ENCODE data around the gene MUC12. TPM values are rescaled to one million over a fixed set of nuclear protein-coding genes. Genes with fewer than 3 reads are reported as not detected.

Gene MUC12
- total and polyA plus RNA-seq, 2 of the 13 experiments (the other 11 are each of a cell fraction or from before 2014, with no cell fraction given), result not detected

DNA sequence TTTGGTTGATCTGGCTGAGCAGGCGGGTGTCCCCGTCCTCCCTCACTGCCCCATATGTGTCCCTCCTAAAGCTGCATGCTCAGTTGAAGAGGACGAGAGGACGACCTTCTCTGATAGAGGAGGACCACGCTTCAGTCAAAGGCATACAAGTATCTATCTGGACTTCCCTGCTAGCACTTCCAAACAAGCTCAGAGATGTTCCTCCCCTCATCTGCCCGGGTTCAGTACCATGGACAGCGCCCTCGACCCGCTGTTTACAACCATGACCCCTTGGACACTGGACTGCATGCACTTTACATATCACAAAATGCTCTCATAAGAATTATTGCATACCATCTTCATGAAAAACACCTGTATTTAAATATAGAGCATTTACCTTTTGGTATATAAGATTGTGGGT is 89.0 kb downstream of the MUC12 start (continued):
- TF ChIP-seq ZNF510 (CRISPR knock-in tag; IDR thresholded peaks at IDR 0.05; ENCODE audit: low read depth), result no peak
- no peak for TF ChIP-seq PAF1 (CRISPR knock-in tag; IDR thresholded peaks at IDR 0.05)
- TF ChIP-seq ZNF136 (CRISPR knock-in tag; IDR thresholded peaks at IDR 0.05; ENCODE audit: low read depth), result no peak
- TF ChIP-seq SALL1 (CRISPR knock-in tag; IDR thresholded peaks at IDR 0.05), result peak; percentile 91
- peak; percentile 96 for TF ChIP-seq SMAD3 (CRISPR knock-in tag; IDR thresholded peaks at IDR 0.05)
- peak; percentile 87 for TF ChIP-seq ZMAT3 (CRISPR knock-in tag; conservative IDR thresholded peaks at IDR 0.05)
- TF ChIP-seq NFE2 (CRISPR knock-in tag; IDR thresholded peaks at IDR 0.05), result no peak
- TF ChIP-seq, protein P1, sequence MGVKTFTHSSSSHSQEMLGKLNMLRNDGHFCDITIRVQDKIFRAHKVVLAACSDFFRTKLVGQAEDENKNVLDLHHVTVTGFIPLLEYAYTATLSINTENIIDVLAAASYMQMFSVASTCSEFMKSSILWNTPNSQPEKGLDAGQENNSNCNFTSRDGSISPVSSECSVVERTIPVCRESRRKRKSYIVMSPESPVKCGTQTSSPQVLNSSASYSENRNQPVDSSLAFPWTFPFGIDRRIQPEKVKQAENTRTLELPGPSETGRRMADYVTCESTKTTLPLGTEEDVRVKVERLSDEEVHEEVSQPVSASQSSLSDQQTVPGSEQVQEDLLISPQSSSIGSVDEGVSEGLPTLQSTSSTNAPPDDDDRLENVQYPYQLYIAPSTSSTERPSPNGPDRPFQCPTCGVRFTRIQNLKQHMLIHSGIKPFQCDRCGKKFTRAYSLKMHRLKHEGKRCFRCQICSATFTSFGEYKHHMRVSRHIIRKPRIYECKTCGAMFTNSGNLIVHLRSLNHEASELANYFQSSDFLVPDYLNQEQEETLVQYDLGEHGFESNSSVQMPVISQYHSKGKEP (CRISPR knock-in tag; IDR thresholded peaks at IDR 0.05), result peak; percentile 96
- TF ChIP-seq KLF13 (CRISPR knock-in tag; IDR thresholded peaks at IDR 0.05), result no peak
- no peak for TF ChIP-seq ZNF234 (CRISPR knock-in tag; conservative IDR thresholded peaks at IDR 0.05)
- TF ChIP-seq TCF7L2 (IDR thresholded peaks at IDR 0.05; ENCODE audit: low read depth, low read length), result no peak
- TF ChIP-seq ZFY (CRISPR knock-in tag; IDR thresholded peaks at IDR 0.05), result no peak
- no peak for TF ChIP-seq CEBPB (IDR thresholded peaks at IDR 0.05; ENCODE audit: borderline replicate concordance, low read depth, low read length)
- TF ChIP-seq RFXAP (CRISPR knock-in tag; IDR thresholded peaks at IDR 0.05; ENCODE audit: borderline replicate concordance), result 0 out of 2 replicates have a peak, but pooled peaks have one; percentile 31
- no peak for TF ChIP-seq ZNF619 (CRISPR knock-in tag; IDR thresholded peaks at IDR 0.05)
- TF ChIP-seq FOXM1 (CRISPR knock-in tag; IDR thresholded peaks at IDR 0.05), result no peak
- TF ChIP-seq ZNF775 (CRISPR knock-in tag; IDR thresholded peaks at IDR 0.05; ENCODE audit: borderline replicate concordance), result no peak
- no peak for TF ChIP-seq SOX13 (IDR thresholded peaks at IDR 0.05)
- TF ChIP-seq SOX13 (CRISPR knock-in tag; conservative IDR thresholded peaks at IDR 0.05 in 1 of 2, IDR thresholded peaks at IDR 0.05 in 1 of 2), result peak in 1 of 2 experiments; percentile 56; a peak in 2 of 4 replicates
- no peak for TF ChIP-seq GATA4 (IDR thresholded peaks at IDR 0.05; ENCODE audit: borderline replicate concordance, low read depth)
- TF ChIP-seq TGIF2 (CRISPR knock-in tag; IDR thresholded peaks at IDR 0.05), result peak; percentile 77; the same call in 1 of the 2 replicates
- TF ChIP-seq POLR2AphosphoS5 (IDR thresholded peaks at IDR 0.05; ENCODE audit: low read depth, low read length), result no peak
- TF ChIP-seq, protein P2, sequence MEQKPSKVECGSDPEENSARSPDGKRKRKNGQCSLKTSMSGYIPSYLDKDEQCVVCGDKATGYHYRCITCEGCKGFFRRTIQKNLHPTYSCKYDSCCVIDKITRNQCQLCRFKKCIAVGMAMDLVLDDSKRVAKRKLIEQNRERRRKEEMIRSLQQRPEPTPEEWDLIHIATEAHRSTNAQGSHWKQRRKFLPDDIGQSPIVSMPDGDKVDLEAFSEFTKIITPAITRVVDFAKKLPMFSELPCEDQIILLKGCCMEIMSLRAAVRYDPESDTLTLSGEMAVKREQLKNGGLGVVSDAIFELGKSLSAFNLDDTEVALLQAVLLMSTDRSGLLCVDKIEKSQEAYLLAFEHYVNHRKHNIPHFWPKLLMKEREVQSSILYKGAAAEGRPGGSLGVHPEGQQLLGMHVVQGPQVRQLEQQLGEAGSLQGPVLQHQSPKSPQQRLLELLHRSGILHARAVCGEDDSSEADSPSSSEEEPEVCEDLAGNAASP (CRISPR knock-in tag; IDR thresholded peaks at IDR 0.05; ENCODE audit: borderline replicate concordance), result peak; percentile 75
- TF ChIP-seq DNMT3B (CRISPR knock-in tag; conservative IDR thresholded peaks at IDR 0.05), result peak; percentile 80; the same call in 1 of the 2 replicates
- peak; percentile 88 for TF ChIP-seq HES4 (CRISPR knock-in tag; IDR thresholded peaks at IDR 0.05; ENCODE audit: borderline replicate concordance)
- 0 out of 2 replicates have a peak, but pooled peaks have one; percentile 50 for TF ChIP-seq NKX3-1 (CRISPR knock-in tag; IDR thresholded peaks at IDR 0.05)
- TF ChIP-seq, protein P3, sequence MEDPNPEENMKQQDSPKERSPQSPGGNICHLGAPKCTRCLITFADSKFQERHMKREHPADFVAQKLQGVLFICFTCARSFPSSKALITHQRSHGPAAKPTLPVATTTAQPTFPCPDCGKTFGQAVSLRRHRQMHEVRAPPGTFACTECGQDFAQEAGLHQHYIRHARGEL (CRISPR knock-in tag; IDR thresholded peaks at IDR 0.05), result no peak
- TF ChIP-seq FOXK2 (IDR thresholded peaks at IDR 0.05), result no peak
- TF ChIP-seq ZFP36 (IDR thresholded peaks at IDR 0.05; ENCODE audit: borderline replicate concordance, low read depth, low read length, partially characterized antibody), result no peak
- TF ChIP-seq NFYB (CRISPR knock-in tag; IDR thresholded peaks at IDR 0.05), result 0 out of 2 replicates have a peak, but pooled peaks have one; percentile 23
- TF ChIP-seq ZNF788 (CRISPR knock-in tag; IDR thresholded peaks at IDR 0.05; ENCODE audit: borderline replicate concordance), result no peak
- 0 out of 2 replicates have a peak, but pooled peaks have one; percentile 89 for TF ChIP-seq KLF9 (CRISPR knock-in tag; IDR thresholded peaks at IDR 0.05; ENCODE audit: low read depth)
- peak; percentile 77 for TF ChIP-seq SAP130 (CRISPR knock-in tag; IDR thresholded peaks at IDR 0.05; ENCODE audit: low read depth)

All from HepG2 (cell line).